GM23248 (cell line): ENCODE measurements around the gene TFPT. TPM values are rescaled to one million over a fixed set of nuclear protein-coding genes. Genes with fewer than 3 reads are reported as not detected.

Experiments used
- DNase-seq: peaks from one replicate; pipeline ENCODE4 v3.0.0-alpha.2; 2015
- H2AFZ ChIP-seq: fragments of 200-600 bp; sonication (generic); 2 replicates; pipeline ENCODE4 v1.6.1; 2016; ENCODE audit warnings: antibody characterized with exemption
- H3F3A ChIP-seq: fragments of 200-600 bp; sonication (generic); 2 replicates; pipeline ENCODE4 v1.6.1; 2016; ENCODE audit warnings: mild to moderate bottlenecking, antibody characterized with exemption, mixed run types; ENCODE audit not compliant: insufficient read depth
- H3K27ac ChIP-seq: fragments of 200-600 bp; sonication (generic); 2 replicates; pipeline ENCODE4 v1.5.1; 2016; ENCODE audit warnings: mild to moderate bottlenecking
- H3K27me3 ChIP-seq: fragments of 200-600 bp; sonication (generic); replicated peaks from 2 replicates; pipeline ENCODE4 v1.6.1; 2016; ENCODE audit warnings: mild to moderate bottlenecking; ENCODE audit not compliant: insufficient read depth
- H3K36me3 ChIP-seq: fragments of 200-600 bp; sonication (generic); 2 replicates; pipeline ENCODE4 v1.6.1; 2016; ENCODE audit warnings: low read depth, mild to moderate bottlenecking
- H3K4me1 ChIP-seq: fragments of 200-600 bp; sonication (generic); 2 replicates; pipeline ENCODE4 v1.6.1; 2016; ENCODE audit warnings: mild to moderate bottlenecking; ENCODE audit not compliant: insufficient read depth
- H3K4me2 ChIP-seq: fragments of 200-600 bp; sonication (generic); one replicate; pipeline ENCODE4 v1.6.1; 2016; ENCODE audit warnings: mild to moderate bottlenecking; ENCODE audit not compliant: unreplicated experiment
- H3K4me3 ChIP-seq: fragments of 200-600 bp; sonication (generic); 2 replicates; pipeline ENCODE4 v1.5.1; 2016; ENCODE audit warnings: mild to moderate bottlenecking
- H3K79me2 ChIP-seq: fragments of 200-600 bp; sonication (generic); 2 replicates; pipeline ENCODE4 v1.6.1; 2016; ENCODE audit warnings: mild to moderate bottlenecking; ENCODE audit not compliant: insufficient read depth
- H3K9ac ChIP-seq: fragments of 200-600 bp; sonication (generic); 2 replicates; pipeline ENCODE4 v1.6.1; 2016; ENCODE audit warnings: mild to moderate bottlenecking
- H3K9me2 ChIP-seq: fragments of 200-600 bp; sonication (generic); 2 replicates; pipeline ENCODE4 v1.6.1; 2016; ENCODE audit warnings: mixed run types, mild to moderate bottlenecking, moderate library complexity; ENCODE audit not compliant: insufficient read depth
- H3K9me3 ChIP-seq: fragments of 200-600 bp; sonication (generic); one replicate; pipeline ENCODE4 v1.6.1; 2017; ENCODE audit warnings: low read depth
- H4K20me1 ChIP-seq: fragments of 200-600 bp; sonication (generic); 2 replicates; pipeline ENCODE4 v1.6.0; 2016; ENCODE audit not compliant: insufficient read depth
- EZH2 ChIP-seq: fragments of 200-600 bp; sonication (generic); IDR thresholded peaks from 2 replicates; pipeline ENCODE4 v1.6.1; 2018; ENCODE audit warnings: antibody characterized with exemption, mild to moderate bottlenecking; ENCODE audit not compliant: insufficient read depth, poor library complexity, severe bottlenecking
- EZH2phosphoT487 ChIP-seq: fragments of 200-600 bp; sonication (generic); IDR thresholded peaks from 2 replicates; pipeline ENCODE4 v1.6.1; 2018; ENCODE audit warnings: antibody characterized with exemption, moderate library complexity, mild to moderate bottlenecking, low read depth; ENCODE audit not compliant: insufficient read depth
- WGBS, 2 experiments: methylation state at CpG; one replicate each; pipeline ENCODE4 v1.1.6; 2015 to 2017; ENCODE audit warnings: low lambda C conversion rate in 2 of 2, low coverage in 1 of 2; ENCODE audit errors: missing lambda C conversion rate in 2 of 2; 5-methylcytosine and 5-hydroxymethylcytosine counted together
- in situ Hi-C: fragments of 300-500 bp; cut with MboI; formaldehyde crosslinking; loops from 2 replicates; pipeline ENCODE4 v1.15.0; 2020
- polyA plus RNA-seq: library from polyadenylated mRNA; unstranded; fragments of >200 nt; fragmentation: Nextera tagmentation; extraction: Ambion mirVana; gene quantifications from 2 replicates; pipeline ENCODE4 v1.2.1, GENCODE V29; 2016
- total RNA-seq: library from RNA; depleted of rRNA; stranded (reverse); fragments of >200 nt; shearing (Covaris generic); gene quantifications from 2 replicates; pipeline ENCODE4 v1.2.3, GENCODE V29; 2014

Gene TFPT
- total and polyA plus RNA-seq, 2 experiments from 2014 or later, result 11.5 to 30.0 TPM

GRCh38 chr19:54151362-54152035 lies 36.0 kb upstream of the TFPT start:
- Histone ChIP-seq H3K9ac (no peak overlapping the region), H3K4me1 (peaks cover 10% of the 10 kb centered on the region), H3F3A (peaks cover 13% of the 10 kb centered on the region), H2AFZ (no peak overlapping the region), H4K20me1 (no peaks in the 10 kb centered on the region), H3K4me3 (no peak overlapping the region), H3K27ac (no peak overlapping the region), H3K9me2 (no peaks in the 10 kb centered on the region), H3K27me3 (no peaks in the 10 kb centered on the region), H3K36me3 (peaks cover 22% of the 10 kb centered on the region; the same call in 1 of the 2 replicates), H3K9me3 (no peaks in the 10 kb centered on the region), H3K4me2 (no peak overlapping the region), H3K79me2 (peaks cover 7% of the 10 kb centered on the region; the same call in 1 of the 2 replicates)
- no peak for DNase-seq
- TF ChIP-seq EZH2, result no peak
- TF ChIP-seq EZH2phosphoT487, result no peak
- WGBS, 2 experiments, result 89 to 91% methylated on average over 23 of the region's 23 CpGs
- in situ Hi-C loops, result no loop called here

- Histone ChIP-seq H3F3A (peaks cover 10% of the 10 kb centered on the region), H3K9me2 (no peaks in the 10 kb centered on the region), H3K4me2 (no peak overlapping the region), H3K4me3 (no peak overlapping the region), H3K4me1 (peaks cover 3% of the 10 kb centered on the region), H3K36me3 (peaks cover 11% of the 10 kb centered on the region), H3K9me3 (no peaks in the 10 kb centered on the region), H4K20me1 (no peaks in the 10 kb centered on the region), H3K27ac (no peak overlapping the region), H2AFZ (no peak overlapping the region), H3K27me3 (no peaks in the 10 kb centered on the region), H3K9ac (no peak overlapping the region), H3K79me2 (peaks cover 10% of the 10 kb centered on the region; the same call in 1 of the 2 replicates)
- 73 to 74% methylated on average over 12 of the region's 12 CpGs for WGBS, 2 experiments
- in situ Hi-C loops, result no loop called here
- TF ChIP-seq EZH2 (no peak), EZH2phosphoT487 (no peak)
- DNase-seq, result no peak
Measured at GRCh38 chr19:54149021-54149812, 33.8 kb upstream of the TFPT start.

GRCh38 chr19:54148158-54148557 lies 32.7 kb upstream of the TFPT start:
- in situ Hi-C loops, result no loop called here
- no peak for TF ChIP-seq EZH2phosphoT487
- TF ChIP-seq EZH2, result no peak
- peaks cover 17% of the 10 kb centered on the region for H3K36me3 ChIP-seq
- peaks cover 20% of the 10 kb centered on the region for H3K79me2 ChIP-seq
- no peak overlapping the region for H3K4me2 ChIP-seq
- no peaks in the 10 kb centered on the region for H3K9me3 ChIP-seq
- H3F3A ChIP-seq, result no peaks in the 10 kb centered on the region; the same call in 1 of the 2 replicates
- no peaks in the 10 kb centered on the region for H4K20me1 ChIP-seq
- no peaks in the 10 kb centered on the region for H3K27me3 ChIP-seq
- no peak overlapping the region for H3K4me3 ChIP-seq
- H3K27ac ChIP-seq, result no peak overlapping the region
- no peak overlapping the region for H3K9ac ChIP-seq
- H2AFZ ChIP-seq, result no peak overlapping the region
- WGBS, 2 experiments, result 75 to 83% methylated on average over 12 to 19 of the region's 19 CpGs
- H3K4me1 ChIP-seq, result no peaks in the 10 kb centered on the region
- H3K9me2 ChIP-seq, result no peaks in the 10 kb centered on the region
- DNase-seq, result no peak

GRCh38 chr19:54147676-54148075 lies 32.2 kb upstream of the TFPT start:
- H3K27me3 ChIP-seq, result no peaks in the 10 kb centered on the region
- in situ Hi-C loops, result no loop called here
- H3F3A ChIP-seq, result no peaks in the 10 kb centered on the region
- TF ChIP-seq EZH2phosphoT487, result no peak
- TF ChIP-seq EZH2, result no peak
- no peaks in the 10 kb centered on the region for H4K20me1 ChIP-seq
- no peak overlapping the region for H3K9ac ChIP-seq
- no peak overlapping the region for H3K27ac ChIP-seq
- 94 to 98% methylated on average over 3 of the region's 3 CpGs for WGBS, 2 experiments
- peaks cover 25% of the 10 kb centered on the region for H3K79me2 ChIP-seq
- no peaks in the 10 kb centered on the region for H3K9me2 ChIP-seq
- peaks cover under 1% of the 10 kb centered on the region; the same call in 1 of the 2 replicates for H3K4me1 ChIP-seq
- no peaks in the 10 kb centered on the region for H3K9me3 ChIP-seq
- H3K36me3 ChIP-seq, result peaks cover 19% of the 10 kb centered on the region
- H3K4me3 ChIP-seq, result no peak overlapping the region
- no peak overlapping the region for H2AFZ ChIP-seq
- H3K4me2 ChIP-seq, result no peak overlapping the region
- no peak for DNase-seq
